ENCODE data around the gene ACTMAP. TPM values are rescaled to one million over a fixed set of nuclear protein-coding genes. Genes with fewer than 3 reads are reported as not detected.
A peak's percentile ranks its signal among the peaks of the same experiment; 100 is the strongest.

The ACTMAP gene
- total RNA-seq, 1 donor from 2014 or later: 10.4 TPM

- H3K4me1 Mint-ChIP-seq (ENCODE audit: low read depth): peaks cover 34% of the 10 kb centered on the region
- TF ChIP-seq CTCF (IDR thresholded peaks at IDR 0.05): no peak
- no peak overlapping the region for H3K4me3 Mint-ChIP-seq (ENCODE audit: unreplicated experiment)
- H3K9me3 Mint-ChIP-seq (ENCODE audit: low read depth): no peaks in the 10 kb centered on the region
- no peaks in the 10 kb centered on the region for H3K27me3 Mint-ChIP-seq (ENCODE audit: low read depth)
- H3K27ac Mint-ChIP-seq (ENCODE audit: unreplicated experiment): no peak overlapping the region
- peaks cover 21% of the 10 kb centered on the region for H3K36me3 Mint-ChIP-seq (ENCODE audit: low read depth)
- no peak for DNase-seq (ENCODE audit: low spot score)
These were observed 5.0 kb upstream of the ACTMAP start for GRCh38 chr19:40755248-40755624.

GRCh38 chr19:40754611-40755247 lies 4.5 kb upstream of the ACTMAP start:
- TF ChIP-seq CTCF (IDR thresholded peaks at IDR 0.05): no peak
- H3K9me3 Mint-ChIP-seq (ENCODE audit: low read depth): no peaks in the 10 kb centered on the region
- peaks cover 39% of the 10 kb centered on the region for H3K4me1 Mint-ChIP-seq (ENCODE audit: low read depth)
- peak overlapping the region; percentile 5 for H3K4me3 Mint-ChIP-seq (ENCODE audit: unreplicated experiment)
- H3K27ac Mint-ChIP-seq (ENCODE audit: unreplicated experiment): peak overlapping the region; percentile 22
- no peak for DNase-seq (ENCODE audit: low spot score)
- no peaks in the 10 kb centered on the region for H3K27me3 Mint-ChIP-seq (ENCODE audit: low read depth)
- peaks cover 17% of the 10 kb centered on the region for H3K36me3 Mint-ChIP-seq (ENCODE audit: low read depth)

- Mint-ChIP-seq H3K27me3 (ENCODE audit: low read depth) (no peaks in the 10 kb centered on the region), H3K27ac (ENCODE audit: unreplicated experiment) (peak overlapping the region; percentile 99), H3K4me1 (ENCODE audit: low read depth) (peaks cover 53% of the 10 kb centered on the region), H3K4me3 (ENCODE audit: unreplicated experiment) (peak overlapping the region; percentile 94), H3K36me3 (ENCODE audit: low read depth) (peaks cover 8% of the 10 kb centered on the region), H3K9me3 (ENCODE audit: low read depth) (no peaks in the 10 kb centered on the region)
- TF ChIP-seq CTCF (IDR thresholded peaks at IDR 0.05): no peak
- DNase-seq (ENCODE audit: low spot score): no peak
These were observed 2.0 kb upstream of the ACTMAP start for GRCh38 chr19:40752257-40752781.

- Mint-ChIP-seq H3K9me3 (ENCODE audit: low read depth) (no peaks in the 10 kb centered on the region), H3K4me3 (ENCODE audit: unreplicated experiment) (peak within 1 kb of the TSS; percentile 94), H3K36me3 (ENCODE audit: low read depth) (peaks cover 5% of the 10 kb centered on the region)
These were observed 729 bp upstream of the ACTMAP start, which contains the start of gene SNRPA for GRCh38 chr19:40750874-40751537. SNRPA (plus strand) TSS chr19:40751203; CDS start chr19:40751409, 206 bp downstream.

More at GRCh38 chr19:40750874-40751537, 729 bp upstream of the ACTMAP start, which contains the start of gene SNRPA:
- no peaks in the 10 kb centered on the region for H3K27me3 Mint-ChIP-seq (ENCODE audit: low read depth)
- peaks cover 53% of the 10 kb centered on the region for H3K4me1 Mint-ChIP-seq (ENCODE audit: low read depth)
- no peak for TF ChIP-seq CTCF (IDR thresholded peaks at IDR 0.05)
- DNase-seq (ENCODE audit: low spot score): peak; percentile 98
- peak within 1 kb of the TSS; percentile 99 for H3K27ac Mint-ChIP-seq (ENCODE audit: unreplicated experiment)

All from chondrocyte (in vitro differentiated cells).